Mesothelial cell of epicardium (in vitro differentiated cells): Measurements from ENCODE around the gene TMEM108. TPM values are rescaled to one million over a fixed set of nuclear protein-coding genes. Genes with fewer than 3 reads are reported as not detected.

Source experiments
- DNase-seq, 2 experiments: peaks; one replicate each; pipeline ENCODE4 v3.0.0; 2021; ENCODE audit warnings: low spot score in 2 of 2; ENCODE audit not compliant: unreplicated experiment in 2 of 2
- H3K27ac Mint-ChIP-seq: 2 replicates; pipeline ENCODE4 v1.8.0; 2021; ENCODE audit warnings: mixed read lengths
- H3K27me3 Mint-ChIP-seq: 2 replicates; pipeline ENCODE4 v1.8.0; 2021; ENCODE audit warnings: low read depth, mixed read lengths
- H3K36me3 Mint-ChIP-seq: 2 replicates; pipeline ENCODE4 v1.8.0; 2021; ENCODE audit warnings: mixed read lengths
- H3K4me1 Mint-ChIP-seq: 2 replicates; pipeline ENCODE4 v1.8.0; 2021; ENCODE audit warnings: mixed read lengths
- H3K4me3 Mint-ChIP-seq: 2 replicates; pipeline ENCODE4 v1.8.0; 2021; ENCODE audit warnings: mild to moderate bottlenecking, moderate library complexity, mixed read lengths
- H3K9me3 Mint-ChIP-seq: 2 replicates; pipeline ENCODE4 v1.8.0; 2021; ENCODE audit warnings: mixed read lengths
- CTCF ChIP-seq: fragments of 200-600 bp; sonication (generic); IDR thresholded peaks from one replicate; pipeline ENCODE4 v1.5.0; 2021; ENCODE audit warnings: antibody characterized with exemption; ENCODE audit not compliant: unreplicated experiment
- total RNA-seq: library from RNA; stranded (reverse); gene quantifications from 3 replicates; pipeline ENCODE4 v1.2.1, GENCODE V29; 2021

Gene TMEM108
- total RNA-seq, 1 donor from 2014 or later = 17.3 TPM

GRCh38 chr3:133413161-133414020 lies 375.2 kb downstream of the TMEM108 start:
- H3K9me3 Mint-ChIP-seq = no peaks in the 10 kb centered on the region
- H3K27ac Mint-ChIP-seq = peak overlapping the region; percentile 57
- no peak for DNase-seq
- peaks cover 11% of the 10 kb centered on the region for H3K4me1 Mint-ChIP-seq
- H3K27me3 Mint-ChIP-seq = peaks cover 5% of the 10 kb centered on the region
- no peak overlapping the region for H3K4me3 Mint-ChIP-seq
- TF ChIP-seq CTCF = no peak
- H3K36me3 Mint-ChIP-seq = no peaks in the 10 kb centered on the region

- H3K27ac Mint-ChIP-seq = no peak overlapping the region
- H3K4me1 Mint-ChIP-seq = peaks cover 11% of the 10 kb centered on the region
- H3K4me3 Mint-ChIP-seq = no peak overlapping the region
- no peak for DNase-seq
- peaks cover 5% of the 10 kb centered on the region for H3K27me3 Mint-ChIP-seq
- H3K9me3 Mint-ChIP-seq = no peaks in the 10 kb centered on the region
- no peak for TF ChIP-seq CTCF
- no peaks in the 10 kb centered on the region for H3K36me3 Mint-ChIP-seq
Observed at GRCh38 chr3:133414021-133414392, 375.8 kb downstream of the TMEM108 start.

GRCh38 chr3:133418361-133418760 lies 380.2 kb downstream of the TMEM108 start:
- Mint-ChIP-seq H3K4me1 (peaks cover 5% of the 10 kb centered on the region), H3K27ac (no peak overlapping the region), H3K4me3 (no peak overlapping the region), H3K27me3 (no peaks in the 10 kb centered on the region), H3K9me3 (no peaks in the 10 kb centered on the region), H3K36me3 (no peaks in the 10 kb centered on the region)
- no peak for TF ChIP-seq CTCF
- DNase-seq = no peak

- Mint-ChIP-seq H3K9me3 (no peaks in the 10 kb centered on the region), H3K36me3 (no peaks in the 10 kb centered on the region), H3K27me3 (no peaks in the 10 kb centered on the region), H3K27ac (no peak overlapping the region), H3K4me3 (no peak overlapping the region), H3K4me1 (peaks cover 5% of the 10 kb centered on the region)
- TF ChIP-seq CTCF = no peak
- DNase-seq = no peak
Observed at GRCh38 chr3:133419151-133419909, 381.1 kb downstream of the TMEM108 start.

GRCh38 chr3:133424937-133425869 lies 387.0 kb downstream of the TMEM108 start:
- Mint-ChIP-seq H3K4me3 (no peak overlapping the region), H3K27me3 (no peaks in the 10 kb centered on the region)

More at GRCh38 chr3:133424937-133425869, 387.0 kb downstream of the TMEM108 start:
- H3K27ac Mint-ChIP-seq = no peak overlapping the region
- H3K9me3 Mint-ChIP-seq = no peaks in the 10 kb centered on the region
- no peak for DNase-seq
- TF ChIP-seq CTCF = no peak
- peaks cover 11% of the 10 kb centered on the region for H3K4me1 Mint-ChIP-seq
- no peaks in the 10 kb centered on the region for H3K36me3 Mint-ChIP-seq
